Medulla oblongata (tissue), 1 donor: ENCODE results near the gene OR7C2.

Experiments
- DNase-seq: peaks from one replicate; pipeline ENCODE4 v3.0.0-alpha.2; 2015; ENCODE audit errors: extremely low spot score

The OR7C2 gene

DNA sequence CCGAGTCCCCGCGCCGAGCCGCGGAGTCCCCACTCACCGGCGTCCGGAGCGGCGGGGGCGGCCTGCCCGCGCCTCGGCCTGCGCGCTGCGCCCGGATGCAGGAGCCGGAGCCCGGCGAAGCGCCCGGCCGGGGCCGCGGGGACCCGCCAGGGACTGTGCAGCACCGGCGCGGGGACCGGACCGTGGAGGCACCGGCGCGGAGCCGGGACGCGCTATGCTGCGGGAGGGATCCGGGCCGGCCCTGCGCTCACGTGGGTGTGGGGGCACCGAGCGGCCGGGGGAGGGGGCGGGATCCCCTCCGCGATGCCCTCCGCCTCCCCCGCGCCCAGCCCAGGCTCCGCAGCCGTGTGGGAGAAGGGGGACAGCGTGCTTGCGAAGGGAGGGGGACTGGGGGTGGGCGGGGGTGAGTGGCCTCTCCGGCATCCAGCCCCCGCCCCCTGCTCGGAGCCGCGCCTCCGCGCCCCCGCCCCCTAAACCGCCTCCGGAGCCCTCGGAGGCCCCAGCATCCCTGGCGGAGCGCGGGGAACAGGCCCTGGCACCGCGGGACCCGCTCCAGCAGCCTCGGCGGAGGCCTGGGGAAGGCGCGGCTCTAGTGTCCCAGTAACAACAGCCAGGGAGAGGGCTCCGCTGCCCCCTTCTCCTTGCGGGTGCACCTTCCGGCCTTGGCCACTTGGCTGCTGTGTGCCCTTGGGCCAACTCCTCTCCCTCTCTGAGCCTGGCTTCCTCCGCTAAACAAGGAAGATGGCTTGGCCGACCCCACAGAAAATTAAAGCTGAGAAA is 38.4 kb downstream of the OR7C2 start, which contains the start of gene SLC1A6:
SLC1A6 (minus strand) TSS at position 389 of the 780 bp plus-strand sequence. CDS start 6,954 bp downstream, outside the sequence.
- DNase-seq: no peak

DNA sequence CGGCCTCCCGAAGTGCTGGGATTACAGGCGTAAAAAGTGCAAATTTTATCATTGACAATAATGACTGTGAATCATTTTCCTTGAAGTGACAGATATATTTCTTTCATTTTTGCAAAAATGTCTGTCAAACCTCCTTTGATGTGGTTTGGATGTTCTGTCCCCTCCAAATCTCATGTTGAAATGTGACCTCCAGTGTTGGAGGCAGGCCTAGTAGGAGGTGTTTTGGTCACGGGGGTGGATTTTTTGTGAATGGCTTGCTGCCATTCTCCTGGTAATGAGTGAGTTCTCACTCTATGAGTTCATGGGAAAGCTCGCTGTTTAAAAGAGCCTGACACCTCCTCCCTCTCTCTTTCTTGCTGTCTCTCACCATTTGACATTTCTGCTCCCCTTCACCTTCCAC is 43.8 kb downstream of the OR7C2 start:
- DNase-seq: no peak
